SK-N-SH treated with all-trans-retinoic acid at 6 μM for 48 hours (cell line): Measurements from ENCODE around the gene RPUSD2.

Experiments
- CREB5 ChIP-seq: fragments of 250-450 bp; sonication (Bioruptor Pico); IDR thresholded peaks from 2 replicates; pipeline ENCODE4 v1.5.1; 2020; ENCODE audit warnings: low read depth, mild to moderate bottlenecking, moderate library complexity
- PATZ1 ChIP-seq: fragments of 250-450 bp; sonication (Bioruptor Pico); IDR thresholded peaks from 2 replicates; pipeline ENCODE4 v1.8.0; 2020; ENCODE audit warnings: mild to moderate bottlenecking, moderate library complexity, borderline replicate concordance
- PPARA ChIP-seq: fragments of 250-450 bp; sonication (Bioruptor Pico); IDR thresholded peaks from 2 replicates; pipeline ENCODE4 v1.5.0; 2020; ENCODE audit warnings: mild to moderate bottlenecking, borderline replicate concordance
- TSHZ2 ChIP-seq: fragments of 250-450 bp; sonication (Bioruptor Pico); IDR thresholded peaks from 2 replicates; pipeline ENCODE4 v1.5.0; 2020; ENCODE audit warnings: mild to moderate bottlenecking, moderate library complexity
- ZFP3 ChIP-seq: fragments of 250-450 bp; sonication (Bioruptor Pico); IDR thresholded peaks from 2 replicates; pipeline ENCODE4 v1.5.0; 2020; ENCODE audit warnings: mild to moderate bottlenecking, moderate library complexity
- ZNF70 ChIP-seq: fragments of 450-650 bp; formaldehyde crosslinking; IDR thresholded peaks from 2 replicates; pipeline ENCODE4 v1.5.0; 2020; ENCODE audit warnings: mild to moderate bottlenecking, moderate library complexity
- ZNF8 ChIP-seq: fragments of 450-650 bp; formaldehyde crosslinking; IDR thresholded peaks from 2 replicates; pipeline ENCODE4 v1.5.0; 2020; ENCODE audit warnings: mild to moderate bottlenecking, moderate library complexity

GRCh38 chr15:40593165-40593564 is 24.1 kb downstream of the RPUSD2 start:
- TF ChIP-seq CREB5 (CRISPR knock-in tag) (no peak), TSHZ2 (no peak), PPARA (CRISPR knock-in tag) (no peak), ZFP3 (CRISPR knock-in tag) (no peak), ZNF8 (CRISPR knock-in tag) (no peak), PATZ1 (CRISPR knock-in tag) (no peak), ZNF70 (CRISPR knock-in tag) (no peak)
